Skeletal muscle cell (primary cell): ENCODE results near the gene MSI1.

Source experiments
- DNase-seq: peaks from one replicate; pipeline ENCODE4 v3.0.0-alpha.2; 2010; ENCODE audit warnings: low read depth
- H3K4me3 ChIP-seq: 2 replicates; pipeline ENCODE4 v1.5.1; 2011; ENCODE audit warnings: low read depth, mild to moderate bottlenecking, control low read depth, low read length, moderate library complexity

The MSI1 gene

GRCh38 chr12:120381752-120382419, 12.9 kb upstream of the MSI1 start:
- DNase-seq, result no peak
- no peak overlapping the region for H3K4me3 ChIP-seq

GRCh38 chr12:120378036-120378435, 9.1 kb upstream of the MSI1 start:
- DNase-seq, result no peak
- H3K4me3 ChIP-seq, result no peak overlapping the region

GRCh38 chr12:120377611-120378010, 8.6 kb upstream of the MSI1 start:
- no peak for DNase-seq
- no peak overlapping the region for H3K4me3 ChIP-seq

- H3K4me3 ChIP-seq, result no peak overlapping the region
- DNase-seq, result no peak
Measured at GRCh38 chr12:120376934-120377572, 8.1 kb upstream of the MSI1 start.

GRCh38 chr12:120376416-120376815, 7.5 kb upstream of the MSI1 start:
- H3K4me3 ChIP-seq, result no peak overlapping the region
- no peak for DNase-seq

- no peak for DNase-seq
- no peak overlapping the region for H3K4me3 ChIP-seq
Measured at GRCh38 chr12:120376009-120376408, 7.0 kb upstream of the MSI1 start.

GRCh38 chr12:120373683-120374082, 4.7 kb upstream of the MSI1 start:
- DNase-seq, result no peak
- no peak overlapping the region for H3K4me3 ChIP-seq

GRCh38 chr12:120370343-120371243, 1.6 kb upstream of the MSI1 start:
- no peak overlapping the region for H3K4me3 ChIP-seq
- no peak for DNase-seq

GRCh38 chr12:120369603-120370342, 809 bp upstream of the MSI1 start:
- no peak for DNase-seq
- H3K4me3 ChIP-seq, result peak overlapping the region; percentile 31

- no peak for DNase-seq
- H3K4me3 ChIP-seq, result peak overlapping the region; percentile 44
Measured at GRCh38 chr12:120367924-120368788, 808 bp downstream of the MSI1 start.

- H3K4me3 ChIP-seq, result peak overlapping the region; percentile 44
- no peak for DNase-seq
Measured at GRCh38 chr12:120367233-120367923, 1.6 kb downstream of the MSI1 start.

- DNase-seq, result no peak
- no peak overlapping the region for H3K4me3 ChIP-seq
Measured at GRCh38 chr12:120366845-120367232, 2.1 kb downstream of the MSI1 start.

GRCh38 chr12:120366341-120366705, 2.6 kb downstream of the MSI1 start:
- H3K4me3 ChIP-seq, result no peak overlapping the region
- DNase-seq, result no peak

GRCh38 chr12:120365675-120366340, 3.2 kb downstream of the MSI1 start:
- DNase-seq, result no peak
- no peak overlapping the region for H3K4me3 ChIP-seq

- H3K4me3 ChIP-seq, result no peak overlapping the region
- no peak for DNase-seq
Measured at GRCh38 chr12:120364487-120364886, 4.5 kb downstream of the MSI1 start.

- no peak overlapping the region for H3K4me3 ChIP-seq
- DNase-seq, result no peak
Measured at GRCh38 chr12:120363274-120363855, 5.6 kb downstream of the MSI1 start.

GRCh38 chr12:120362516-120363273, 6.3 kb downstream of the MSI1 start:
- H3K4me3 ChIP-seq, result no peak overlapping the region
- DNase-seq, result no peak
